HCT116 (cell line): ENCODE data around the gene GAL. TPM values are rescaled to one million over a fixed set of nuclear protein-coding genes. Genes with fewer than 3 reads are reported as not detected.

ENCODE experiments used
- ATAC-seq: fragments of 200-7000 bp; cut with Tn5 transposase; 2 replicates; pipeline ENCODE4 v1.9.1; 2020; ENCODE audit warnings: mild to moderate bottlenecking, moderate library complexity
- BruUV-seq: library from RNA; stranded (reverse); fragments of 400-500 nt; replicated peaks from 2 replicates; lab custom pipeline; 2021; lab: Mats Ljungman, UMichigan
- CTCF ChIA-PET: fragments of 300-600 bp; sonication (Branson Sonifier 250); formaldehyde crosslinking; loops from one replicate; lab custom pipeline; 2021; ENCODE audit warnings: antibody characterized with exemption; lab: Charles Lee
- POLR2A ChIA-PET: fragments of 300-600, 350-600 bp; sonication (Branson Sonifier 250); formaldehyde crosslinking; loops from one replicate; lab custom pipeline; 2021; ENCODE audit warnings: antibody characterized with exemption; lab: Charles Lee
- RAD21 ChIA-PET, 2 experiments: fragments of 300-600 bp; sonication (Branson Sonifier 250); formaldehyde crosslinking; loops; one replicate each; lab custom pipeline; 2023; ENCODE audit warnings: low total read pairs in 2 of 2; ENCODE audit not compliant: uncharacterized antibody in 2 of 2, unreplicated experiment in 2 of 2, low non-redundant PET in 1 of 2; lab: Charles Lee
- DNase-seq: peaks from one replicate; pipeline ENCODE4 v3.0.0-alpha.2; 2010; ENCODE audit warnings: low read depth, low spot score
- H2AFZ ChIP-seq: fragments of 200-600 bp; shearing (Covaris generic), sonication (generic); 2 replicates; pipeline ENCODE4 v1.6.1; 2017; ENCODE audit warnings: low read depth, mixed run types, mixed read lengths, antibody characterized with exemption, low read length; ENCODE audit not compliant: poor library complexity, severe bottlenecking
- H3K27ac ChIP-seq: 2 replicates; pipeline ENCODE4 v1.5.1; 2012; ENCODE audit warnings: low read depth, low read length
- H3K27me3 ChIP-seq: fragments of 200-600 bp; sonication (generic); 2 replicates; pipeline ENCODE4 v1.6.1; 2016; ENCODE audit warnings: mixed run types, low read length, mixed read lengths; ENCODE audit not compliant: insufficient read depth
- H3K36me3 ChIP-seq, 2 experiments: fragments of 200-500 bp in 1 of 2; fragments of 200-600 bp in 1 of 2; sonication (Bioruptor generic) in 1 of 2; sonication (generic) in 1 of 2; 2 replicates each; pipeline versions ENCODE4 v1.5.1 to v1.6.1; 2014 to 2016; ENCODE audit warnings: low read length in 2 of 2, inconsistent platforms in 1 of 2, mixed read lengths in 1 of 2, mixed run types in 1 of 2; ENCODE audit not compliant: insufficient read depth in 2 of 2, control insufficient read depth in 1 of 2
- H3K4me1 ChIP-seq, 2 experiments: fragments of 200-600 bp in 1 of 2; sonication (generic) in 1 of 2; 2 replicates each; pipeline versions ENCODE4 v1.5.1 to v1.6.1; 2012 to 2017; ENCODE audit warnings: low read length in 2 of 2, inconsistent platforms in 1 of 2, mild to moderate bottlenecking in 1 of 2, mixed read lengths in 1 of 2, mixed run types in 1 of 2, moderate library complexity in 1 of 2; ENCODE audit not compliant: insufficient read depth in 2 of 2, control insufficient read depth in 1 of 2
- H3K4me2 ChIP-seq: fragments of 200-600 bp; sonication (generic); 2 replicates; pipeline ENCODE4 v1.6.1; 2017; ENCODE audit warnings: mixed run types, low read length, mixed read lengths
- H3K4me3 ChIP-seq, 2 experiments: fragments of 200-600 bp in 1 of 2; sonication (generic) in 1 of 2; replicated peaks in 1 of 2; 2 replicates each; pipeline ENCODE4 v1.5.1; 2011 to 2016; ENCODE audit warnings: low read length in 2 of 2, control low read depth in 1 of 2, low read depth in 1 of 2, mild to moderate bottlenecking in 1 of 2, mixed read lengths in 1 of 2, mixed run types in 1 of 2
- H3K79me2 ChIP-seq: fragments of 200-600 bp; sonication (generic); 2 replicates; pipeline ENCODE4 v1.6.1; 2017; ENCODE audit warnings: mild to moderate bottlenecking, mixed run types, low read length, moderate library complexity, mixed read lengths; ENCODE audit not compliant: insufficient read depth
- H3K9ac ChIP-seq: fragments of 200-600 bp; sonication (generic); 2 replicates; pipeline ENCODE4 v1.6.1; 2016; ENCODE audit warnings: low read length, mixed read lengths
- H3K9me2 ChIP-seq: fragments of 200-600 bp; sonication (generic), shearing (Covaris generic); 2 replicates; pipeline ENCODE4 v1.6.1; 2017; ENCODE audit warnings: mixed run types, mild to moderate bottlenecking, moderate library complexity; ENCODE audit not compliant: insufficient read depth
- H3K9me3 ChIP-seq, 2 experiments: fragments of 200-500 bp in 1 of 2; fragments of 200-600 bp in 1 of 2; sonication (Bioruptor generic) in 1 of 2; sonication (generic) in 1 of 2; 2 replicates each; pipeline ENCODE4 v1.6.1; 2014 to 2017; ENCODE audit warnings: low read length in 2 of 2, mixed read lengths in 2 of 2, inconsistent platforms in 1 of 2, low read depth in 1 of 2, mild to moderate bottlenecking in 1 of 2, mixed run types in 1 of 2, moderate library complexity in 1 of 2; ENCODE audit not compliant: control insufficient read depth in 1 of 2, insufficient read depth in 1 of 2
- H4K20me1 ChIP-seq: fragments of 200-600 bp; sonication (generic), shearing (Covaris generic); 2 replicates; pipeline ENCODE4 v1.6.1; 2017; ENCODE audit warnings: mixed run types, mild to moderate bottlenecking, moderate library complexity; ENCODE audit not compliant: insufficient read depth
- ATF3 ChIP-seq: IDR thresholded peaks from 2 replicates; pipeline ENCODE4 v1.6.1; 2012
- CBX3 ChIP-seq: IDR thresholded peaks from 2 replicates; pipeline ENCODE4 v1.6.1; 2012; ENCODE audit warnings: low read depth
- CEBPB ChIP-seq: IDR thresholded peaks from 2 replicates; pipeline ENCODE4 v1.6.1; 2012; ENCODE audit warnings: low read depth
- EGR1 ChIP-seq: IDR thresholded peaks from 2 replicates; pipeline ENCODE4 v1.6.1; 2012; ENCODE audit warnings: low read depth
- ELF1 ChIP-seq: IDR thresholded peaks from 2 replicates; pipeline ENCODE4 v1.6.1; 2012; ENCODE audit warnings: low read depth, borderline replicate concordance
- EZH2phosphoT487 ChIP-seq: fragments of 200-600 bp; IDR thresholded peaks from 2 replicates; pipeline ENCODE4 v1.6.1; 2018; ENCODE audit warnings: antibody characterized with exemption, borderline replicate concordance
- FOSL1 ChIP-seq: IDR thresholded peaks from 2 replicates; pipeline ENCODE4 v1.6.1; 2012; ENCODE audit warnings: low read depth
- JUND ChIP-seq: IDR thresholded peaks from 2 replicates; pipeline ENCODE4 v1.6.1; 2012
- MAX ChIP-seq: IDR thresholded peaks from 2 replicates; pipeline ENCODE4 v1.6.1; 2012
- POLR2A ChIP-seq: IDR thresholded peaks from 2 replicates; pipeline ENCODE4 v1.7.0; 2011; ENCODE audit warnings: borderline replicate concordance; ENCODE audit not compliant: insufficient read depth, insufficient read length; ENCODE audit errors: extremely low read depth
- POLR2AphosphoS5 ChIP-seq: IDR thresholded peaks from 2 replicates; pipeline ENCODE4 v1.6.1; 2011; ENCODE audit warnings: mild to moderate bottlenecking, low read depth, low read length, moderate library complexity
- RAD21 ChIP-seq: IDR thresholded peaks from 2 replicates; pipeline ENCODE4 v1.6.1; 2012; ENCODE audit warnings: low read depth, mild to moderate bottlenecking
- REST ChIP-seq: IDR thresholded peaks from 2 replicates; pipeline ENCODE4 v1.6.1; 2012; ENCODE audit warnings: low read depth
- SIN3A ChIP-seq: IDR thresholded peaks from 2 replicates; pipeline ENCODE4 v1.6.1; 2012; ENCODE audit warnings: low read depth
- SRF ChIP-seq: IDR thresholded peaks from 2 replicates; pipeline ENCODE4 v1.6.1; 2012; ENCODE audit warnings: low read depth
- TCF7L2 ChIP-seq: IDR thresholded peaks from 2 replicates; pipeline ENCODE4 v1.7.0; 2011; ENCODE audit warnings: borderline replicate concordance, inconsistent platforms; ENCODE audit not compliant: insufficient read depth, insufficient read length; ENCODE audit errors: extremely low read depth
- YY1 ChIP-seq: IDR thresholded peaks from 2 replicates; pipeline ENCODE4 v1.6.1; 2011; ENCODE audit warnings: low read length, low read depth, moderate library complexity, mild to moderate bottlenecking; ENCODE audit not compliant: insufficient replicate concordance; ENCODE audit errors: extremely low read depth
- ZBTB33 ChIP-seq: IDR thresholded peaks from 2 replicates; pipeline ENCODE4 v1.6.1; 2011; ENCODE audit warnings: mild to moderate bottlenecking, low read length, moderate library complexity; ENCODE audit not compliant: insufficient replicate concordance; ENCODE audit errors: extremely low read depth
- ZFX ChIP-seq: fragments of 450-650 bp; IDR thresholded peaks from 2 replicates; pipeline ENCODE4 v1.6.1; 2017
- ZNF274 ChIP-seq: fragments of 200-500 bp; sonication (Bioruptor generic); IDR thresholded peaks from 2 replicates; pipeline ENCODE4 v1.6.1; 2014; ENCODE audit warnings: mild to moderate bottlenecking, low read depth, low read length, inconsistent platforms
- intact Hi-C: fragments of 100-400 bp; cut with micrococcal nuclease; formaldehyde crosslinking; loops from 2 replicates; pipeline ENCODE4 v1.10.0; 2022
- total RNA-seq: library from RNA; stranded (reverse); gene quantifications from one replicate; pipeline ENCODE4 v1.2.1, GENCODE V29; 2021; ENCODE audit not compliant: unreplicated experiment

Gene GAL
- total RNA-seq, 1 experiment from 2014 or later: 83.1 TPM

GRCh38 chr11:68734111-68734510 lies 49.8 kb downstream of the GAL start:
- no TSS peak for BruUV-seq

More at GRCh38 chr11:68734111-68734510, 49.8 kb downstream of the GAL start:
- no peak for DNase-seq
- no peak overlapping the region for H2AFZ ChIP-seq
- POLR2A ChIA-PET: no interaction called here
- intact Hi-C loops: no loop called here
- H4K20me1 ChIP-seq: no peaks in the 10 kb centered on the region
- CTCF ChIA-PET: no interaction called here
- TF ChIP-seq CEBPB (no peak), EGR1 (no peak), REST (no peak), YY1 (no peak), ZNF274 (no peak), EZH2phosphoT487 (no peak), RAD21 (no peak), MAX (no peak), POLR2A (no peak), CBX3 (no peak), ELF1 (no peak), FOSL1 (no peak), SRF (no peak), ATF3 (no peak), ZFX (no peak), ZBTB33 (no peak), JUND (no peak), TCF7L2 (no peak), POLR2AphosphoS5 (no peak), SIN3A (no peak)
- no peaks in the 10 kb centered on the region for H3K79me2 ChIP-seq
- no peak overlapping the region for H3K4me3 ChIP-seq
- no peaks in the 10 kb centered on the region for H3K36me3 ChIP-seq
- no peaks in the 10 kb centered on the region for H3K9me2 ChIP-seq
- H3K27me3 ChIP-seq: no peaks in the 10 kb centered on the region
- H3K9ac ChIP-seq: no peak overlapping the region
- H3K4me2 ChIP-seq: no peak overlapping the region
- no peak overlapping the region for H3K27ac ChIP-seq
- no peaks in the 10 kb centered on the region for H3K4me1 ChIP-seq
- H3K9me3 ChIP-seq: no peaks in the 10 kb centered on the region
- no peak for ATAC-seq
- RAD21 ChIA-PET: no interaction called here
